T47D (cell line): ENCODE results near the gene CCDC90B.

ENCODE experiments used
- DNase-seq, 2 experiments: peaks; one replicate each; pipeline versions ENCODE4 v3.0.0 to v3.0.0-alpha.2; 2011 to 2012; ENCODE audit warnings: low read depth in 1 of 2, low spot score in 1 of 2
- JUND ChIP-seq: IDR thresholded peaks from 2 replicates; pipeline ENCODE4 v1.6.1; 2012; ENCODE audit warnings: low read depth
- in situ Hi-C: cut with HindIII; loops from 2 replicates; pipeline ENCODE4 v1.10.0; 2016; ENCODE audit warnings: low sequenced_read_pairs, low pct_unique_long_range_greater_than_20kb

CCDC90B gene

GRCh38 chr11:83306200-83307080 lies 20.3 kb upstream of the CCDC90B start:
- in situ Hi-C loops = no loop called here
- no peak for TF ChIP-seq JUND
- no peak for DNase-seq

- in situ Hi-C loops = no loop called here
- no peak for DNase-seq
- no peak for TF ChIP-seq JUND
These were observed 17.1 kb upstream of the CCDC90B start for GRCh38 chr11:83303316-83303715.

GRCh38 chr11:83302151-83302550 lies 16.0 kb upstream of the CCDC90B start:
- DNase-seq = no peak
- TF ChIP-seq JUND = no peak
- in situ Hi-C loops = no loop called here

GRCh38 chr11:83299681-83300080 lies 13.5 kb upstream of the CCDC90B start:
- no peak for TF ChIP-seq JUND
- in situ Hi-C loops = no loop called here
- no peak for DNase-seq

GRCh38 chr11:83294208-83294607 lies 8.0 kb upstream of the CCDC90B start:
- DNase-seq = no peak
- in situ Hi-C loops = no loop called here
- no peak for TF ChIP-seq JUND

- TF ChIP-seq JUND = no peak
- DNase-seq = no peak
- in situ Hi-C loops = no loop called here
These were observed 7.2 kb upstream of the CCDC90B start for GRCh38 chr11:83293457-83293774.

- in situ Hi-C loops = no loop called here
- peak; percentile 56 to 87 for DNase-seq
These were observed 6.7 kb upstream of the CCDC90B start for GRCh38 chr11:83292709-83293456.

GRCh38 chr11:83287631-83288030 lies 1.5 kb upstream of the CCDC90B start:
- DNase-seq = no peak
- in situ Hi-C loops = no loop called here
- TF ChIP-seq JUND = no peak

More at GRCh38 chr11:83292709-83293456, 6.7 kb upstream of the CCDC90B start:
- TF ChIP-seq JUND = no peak

GRCh38 chr11:83285151-83285770 lies 906 bp downstream of the CCDC90B start:
- TF ChIP-seq JUND = no peak
- peak in 1 of 2 experiments; percentile 61 for DNase-seq
- in situ Hi-C loops = no loop called here

GRCh38 chr11:83284501-83285150 lies 1.5 kb downstream of the CCDC90B start:
- in situ Hi-C loops = no loop called here
- TF ChIP-seq JUND = no peak
- peak in 1 of 2 experiments; percentile 9 for DNase-seq

GRCh38 chr11:83282084-83282716 lies 4.0 kb downstream of the CCDC90B start:
- TF ChIP-seq JUND = no peak
- in situ Hi-C loops = no loop called here
- peak in 1 of 2 experiments; percentile 9 for DNase-seq

GRCh38 chr11:83280256-83280655 lies 5.9 kb downstream of the CCDC90B start:
- TF ChIP-seq JUND = no peak
- in situ Hi-C loops = no loop called here

More at GRCh38 chr11:83280256-83280655, 5.9 kb downstream of the CCDC90B start:
- DNase-seq = no peak
